ENCODE results near the gene CMTM3.

DNA sequence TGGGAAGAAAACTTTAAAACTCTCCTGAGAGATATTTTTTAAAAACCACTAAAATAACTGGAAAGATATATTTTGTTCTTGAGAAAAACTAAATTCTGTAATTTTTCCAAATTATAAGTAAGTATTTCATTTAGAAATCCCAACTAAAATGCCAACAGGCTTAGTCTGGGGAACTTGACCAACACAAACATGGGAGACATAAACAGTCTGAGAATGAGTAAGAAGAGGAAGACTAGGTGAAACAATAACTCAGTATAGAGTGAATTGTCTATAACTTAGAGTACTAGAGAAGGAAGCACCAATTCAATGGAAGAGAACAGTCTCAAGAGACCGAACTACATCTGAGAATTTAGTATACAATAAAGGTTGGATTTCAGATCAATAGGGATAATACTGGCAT lies 35.4 kb upstream of the CMTM3 start:
- no peak for TF ChIP-seq EZH2phosphoT487 (IDR thresholded peaks at IDR 0.05; ENCODE audit: insufficient read depth, low read depth)
- no peak for TF ChIP-seq EZH2 (IDR thresholded peaks at IDR 0.05; ENCODE audit: insufficient read depth, poor library complexity, severe bottlenecking)

Measured in GM23248 (cell line).